H9 (cell line): ENCODE results near the gene COL4A4. TPM values are rescaled to one million over a fixed set of nuclear protein-coding genes. Genes with fewer than 3 reads are reported as not detected.
A peak's percentile ranks its signal among the peaks of the same experiment; 100 is the strongest.

Source experiments
- DNase-seq: peaks from one replicate; pipeline ENCODE4 v3.0.0-alpha.2; 2017
- H2AFZ ChIP-seq: one replicate; pipeline ENCODE4 v1.6.1; 2013; ENCODE audit warnings: mild to moderate bottlenecking, low read length, control low read depth, moderate library complexity
- H2AK5ac ChIP-seq: 2 replicates; pipeline ENCODE4 v1.6.1; 2013; ENCODE audit warnings: low read length, control low read depth, mixed read lengths; ENCODE audit not compliant: insufficient read length
- H2BK120ac ChIP-seq: one replicate; pipeline ENCODE4 v1.6.1; 2013; ENCODE audit warnings: low read depth, mild to moderate bottlenecking, low read length, control low read depth, inconsistent platforms; ENCODE audit not compliant: poor library complexity, severe bottlenecking
- H2BK12ac ChIP-seq: 2 replicates; pipeline ENCODE4 v1.6.1; 2013; ENCODE audit warnings: low read length, control low read depth, mixed read lengths, low read depth; ENCODE audit not compliant: insufficient read length
- H2BK15ac ChIP-seq: 2 replicates; pipeline ENCODE4 v1.6.1; 2013; ENCODE audit warnings: low read depth, low read length, control low read depth
- H2BK20ac ChIP-seq: one replicate; pipeline ENCODE4 v1.6.1; 2013; ENCODE audit warnings: low read depth, mild to moderate bottlenecking, low read length, control low read depth, inconsistent platforms; ENCODE audit not compliant: poor library complexity, severe bottlenecking
- H2BK5ac ChIP-seq: 2 replicates; pipeline ENCODE4 v1.6.1; 2013; ENCODE audit warnings: low read length, control low read depth, mixed read lengths; ENCODE audit not compliant: insufficient read length
- H3K14ac ChIP-seq: 2 replicates; pipeline ENCODE4 v1.6.1; 2013; ENCODE audit warnings: low read length, control low read depth; ENCODE audit not compliant: insufficient read depth
- H3K18ac ChIP-seq: 2 replicates; pipeline ENCODE4 v1.6.1; 2013; ENCODE audit warnings: low read depth, mild to moderate bottlenecking, mixed read lengths, low read length, control low read depth; ENCODE audit not compliant: insufficient read length
- H3K23ac ChIP-seq: 2 replicates; pipeline ENCODE4 v1.6.1; 2013; ENCODE audit warnings: low read length, control low read depth, mixed read lengths, low read depth; ENCODE audit not compliant: insufficient read length
- H3K23me2 ChIP-seq: 2 replicates; pipeline ENCODE4 v1.6.1; 2013; ENCODE audit warnings: low read depth, mild to moderate bottlenecking, mixed read lengths, low read length, control low read depth; ENCODE audit not compliant: insufficient read length, poor library complexity, severe bottlenecking
- H3K27ac ChIP-seq: 2 replicates; pipeline ENCODE4 v1.5.1; 2013; ENCODE audit warnings: low read length, control low read depth, mixed read lengths, low read depth; ENCODE audit not compliant: insufficient read length
- H3K27me3 ChIP-seq: 2 replicates; pipeline ENCODE4 v1.6.1; 2013; ENCODE audit warnings: low read length, control low read depth, inconsistent platforms; ENCODE audit not compliant: insufficient read depth
- H3K4ac ChIP-seq: 2 replicates; pipeline ENCODE4 v1.6.1; 2013; ENCODE audit warnings: low read depth, mild to moderate bottlenecking, control low read depth, inconsistent platforms, low read length, moderate library complexity
- H3K4me1 ChIP-seq: 2 replicates; pipeline ENCODE4 v1.6.1; 2013; ENCODE audit warnings: low read length, control low read depth, inconsistent platforms; ENCODE audit not compliant: insufficient read depth
- H3K4me2 ChIP-seq: 2 replicates; pipeline ENCODE4 v1.6.1; 2013; ENCODE audit warnings: low read length, control low read depth, mixed read lengths; ENCODE audit not compliant: insufficient read length, insufficient read depth
- H3K56ac ChIP-seq: 2 replicates; pipeline ENCODE4 v1.6.1; 2013; ENCODE audit warnings: low read depth, mild to moderate bottlenecking, mixed read lengths, low read length, control low read depth; ENCODE audit not compliant: insufficient read length
- H3K79me1 ChIP-seq: 2 replicates; pipeline ENCODE4 v1.6.1; 2013; ENCODE audit warnings: low read depth, mild to moderate bottlenecking, moderate library complexity, low read length, control low read depth, inconsistent platforms; ENCODE audit not compliant: insufficient read depth, poor library complexity, severe bottlenecking
- H3K79me2 ChIP-seq: 2 replicates; pipeline ENCODE4 v1.6.1; 2013; ENCODE audit warnings: low read length, control low read depth, inconsistent platforms; ENCODE audit not compliant: insufficient read depth
- H3K9ac ChIP-seq: 2 replicates; pipeline ENCODE4 v1.6.1; 2013; ENCODE audit warnings: low read length, control low read depth, mixed read lengths; ENCODE audit not compliant: insufficient read length; ENCODE audit errors: extremely low read depth
- H3K9me3 ChIP-seq: one replicate; pipeline ENCODE4 v1.6.1; 2013; ENCODE audit warnings: low read depth, low read length, inconsistent platforms; ENCODE audit not compliant: control insufficient read depth
- H3T11ph ChIP-seq: one replicate; pipeline ENCODE4 v1.6.1; 2013; ENCODE audit warnings: mild to moderate bottlenecking, low read length, control low read depth, inconsistent platforms
- H4K20me1 ChIP-seq: one replicate; pipeline ENCODE4 v1.6.1; 2013; ENCODE audit not compliant: control insufficient read depth, insufficient read length, insufficient read depth
- H4K5ac ChIP-seq: 2 replicates; pipeline ENCODE4 v1.6.1; 2013; ENCODE audit warnings: low read depth, mild to moderate bottlenecking, mixed read lengths, low read length, control low read depth; ENCODE audit not compliant: insufficient read length
- H4K8ac ChIP-seq: replicated peaks from 2 replicates; pipeline ENCODE4 v1.6.1; 2013; ENCODE audit warnings: low read length, control low read depth, mixed read lengths, low read depth; ENCODE audit not compliant: insufficient read length
- H4K91ac ChIP-seq: 2 replicates; pipeline ENCODE4 v1.6.1; 2013; ENCODE audit warnings: low read depth, mild to moderate bottlenecking, moderate library complexity, mixed read lengths, low read length, control low read depth; ENCODE audit not compliant: insufficient read length
- H3K27ac Mint-ChIP-seq, 3 experiments: 2 replicates in 2 of 3; 3 replicates in 1 of 3; pipeline ENCODE4 v1.8.0; 2020 to 2021; ENCODE audit warnings: mixed read lengths in 3 of 3, mild to moderate bottlenecking in 1 of 3, moderate library complexity in 1 of 3
- H3K27me3 Mint-ChIP-seq: 2 replicates; pipeline ENCODE4 v1.8.0; 2021; ENCODE audit warnings: low read depth, mild to moderate bottlenecking, moderate library complexity, mixed read lengths
- H3K36me3 Mint-ChIP-seq, 3 experiments: 2 replicates in 2 of 3; 3 replicates in 1 of 3; pipeline ENCODE4 v1.8.0; 2020 to 2021; ENCODE audit warnings: low read depth in 3 of 3, mixed read lengths in 3 of 3; ENCODE audit not compliant: insufficient read depth in 1 of 3
- H3K4me1 Mint-ChIP-seq, 2 experiments: 2 replicates each; pipeline ENCODE4 v1.8.0; 2020; ENCODE audit warnings: mixed read lengths in 2 of 2
- H3K4me3 Mint-ChIP-seq, 2 experiments: 2 replicates in 1 of 2; 3 replicates in 1 of 2; pipeline ENCODE4 v1.8.0; 2020 to 2021; ENCODE audit warnings: mild to moderate bottlenecking in 2 of 2, mixed read lengths in 2 of 2, moderate library complexity in 1 of 2
- H3K9me3 Mint-ChIP-seq, 2 experiments: 2 replicates in 1 of 2; 3 replicates in 1 of 2; pipeline ENCODE4 v1.8.0; 2020; ENCODE audit warnings: mild to moderate bottlenecking in 2 of 2, mixed read lengths in 2 of 2, moderate library complexity in 1 of 2
- WGBS: extraction: QIAGEN DNeasy Blood & Tissue Kit; methylation state at CpG from one replicate; pipeline ENCODE4 v1.1.7; 2013; ENCODE audit warnings: missing lambda C conversion rate, low lambda C conversion rate, mixed read lengths; ENCODE audit not compliant: insufficient read length; ENCODE audit errors: extremely low coverage; 5-methylcytosine and 5-hydroxymethylcytosine counted together
- total RNA-seq: library from RNA; stranded (reverse); gene quantifications from 2 replicates; pipeline ENCODE4 v1.2.1, GENCODE V29; 2021
- TF ChIP-seq, protein P1 (sequence below): fragments of 200-600 bp; sonication (generic); conservative IDR thresholded peaks from 3 replicates; pipeline ENCODE4 v1.8.0; 2021; ENCODE audit warnings: antibody characterized with exemption, mild to moderate bottlenecking

COL4A4 gene
- total RNA-seq, 1 experiment from 2014 or later = 0.92 TPM

DNA sequence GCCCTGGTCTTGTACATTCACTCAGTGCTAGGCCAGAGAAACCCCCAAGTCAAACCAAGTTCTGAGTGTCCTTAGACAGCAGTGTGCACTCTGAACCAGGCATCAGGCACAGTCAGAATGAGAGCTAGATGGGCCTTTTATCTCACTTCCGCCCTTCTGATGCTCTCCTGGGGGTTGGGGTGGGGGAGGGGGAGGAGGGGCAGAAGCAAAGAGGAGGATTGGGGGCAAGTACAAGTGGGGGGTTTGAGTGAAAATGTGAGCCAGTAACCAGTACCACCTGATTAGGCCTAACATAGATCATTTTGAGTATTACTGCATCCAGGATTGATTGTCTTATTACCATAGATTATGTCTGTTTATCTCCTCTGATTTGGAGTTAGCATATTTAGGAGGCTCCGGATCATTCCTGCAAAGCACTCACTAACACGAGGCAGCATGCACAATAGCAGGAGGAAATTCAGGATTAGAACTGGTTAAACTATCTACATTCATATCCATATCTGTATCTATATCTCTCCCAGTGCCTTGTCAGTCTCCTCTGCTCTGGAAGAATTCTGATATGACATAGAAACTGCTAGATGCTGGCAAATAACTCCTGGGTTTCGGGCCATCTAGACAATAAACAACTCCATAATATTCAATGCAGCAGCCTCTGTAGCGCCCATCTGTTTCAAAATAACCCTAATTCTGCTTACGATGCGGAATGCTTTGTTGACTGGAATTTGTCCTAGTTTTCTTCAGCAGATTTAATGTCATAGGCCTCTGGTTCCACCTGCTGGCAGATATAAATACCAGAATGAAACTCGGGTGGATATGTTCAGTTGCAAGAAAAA, 179.0 kb downstream of the COL4A4 start:
- H2BK12ac ChIP-seq = no peak overlapping the region
- H3K56ac ChIP-seq = no peak overlapping the region
- Mint-ChIP-seq H3K4me3 (no peak overlapping the region), H3K36me3 (no peaks in the 10 kb centered on the region), H3K9me3 (no peaks in the 10 kb centered on the region), H3K4me1 (peaks cover 11% of the 10 kb centered on the region in 2 experiments), H3K27ac (peak overlapping the region in 1 of 3 experiments; percentile 69; a peak in 1 of 7 replicates), H3K27me3 (no peaks in the 10 kb centered on the region)
- TF ChIP-seq, protein P1, sequence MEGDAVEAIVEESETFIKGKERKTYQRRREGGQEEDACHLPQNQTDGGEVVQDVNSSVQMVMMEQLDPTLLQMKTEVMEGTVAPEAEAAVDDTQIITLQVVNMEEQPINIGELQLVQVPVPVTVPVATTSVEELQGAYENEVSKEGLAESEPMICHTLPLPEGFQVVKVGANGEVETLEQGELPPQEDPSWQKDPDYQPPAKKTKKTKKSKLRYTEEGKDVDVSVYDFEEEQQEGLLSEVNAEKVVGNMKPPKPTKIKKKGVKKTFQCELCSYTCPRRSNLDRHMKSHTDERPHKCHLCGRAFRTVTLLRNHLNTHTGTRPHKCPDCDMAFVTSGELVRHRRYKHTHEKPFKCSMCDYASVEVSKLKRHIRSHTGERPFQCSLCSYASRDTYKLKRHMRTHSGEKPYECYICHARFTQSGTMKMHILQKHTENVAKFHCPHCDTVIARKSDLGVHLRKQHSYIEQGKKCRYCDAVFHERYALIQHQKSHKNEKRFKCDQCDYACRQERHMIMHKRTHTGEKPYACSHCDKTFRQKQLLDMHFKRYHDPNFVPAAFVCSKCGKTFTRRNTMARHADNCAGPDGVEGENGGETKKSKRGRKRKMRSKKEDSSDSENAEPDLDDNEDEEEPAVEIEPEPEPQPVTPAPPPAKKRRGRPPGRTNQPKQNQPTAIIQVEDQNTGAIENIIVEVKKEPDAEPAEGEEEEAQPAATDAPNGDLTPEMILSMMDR = peak; percentile 71
- H2BK5ac ChIP-seq = no peak overlapping the region
- no peak overlapping the region for H2AFZ ChIP-seq
- no peak overlapping the region for H3T11ph ChIP-seq
- H3K27me3 ChIP-seq = no peaks in the 10 kb centered on the region
- no peak overlapping the region for H4K91ac ChIP-seq
- no peaks in the 10 kb centered on the region for H3K9me3 ChIP-seq
- no peak overlapping the region for H2AK5ac ChIP-seq
- no peak overlapping the region for H3K4ac ChIP-seq
- H3K18ac ChIP-seq = no peak overlapping the region
- no peaks in the 10 kb centered on the region for H3K79me1 ChIP-seq
- H3K79me2 ChIP-seq = no peaks in the 10 kb centered on the region
- H3K23me2 ChIP-seq = no peaks in the 10 kb centered on the region
- DNase-seq = no peak
- no peak overlapping the region for H4K5ac ChIP-seq
- no peak overlapping the region for H3K14ac ChIP-seq
- no peak overlapping the region for H2BK120ac ChIP-seq
- no peaks in the 10 kb centered on the region for H4K20me1 ChIP-seq
- H2BK20ac ChIP-seq = no peak overlapping the region
- no peak overlapping the region for H3K27ac ChIP-seq
- H3K23ac ChIP-seq = no peak overlapping the region
- no peak overlapping the region for H2BK15ac ChIP-seq
- H3K4me2 ChIP-seq = no peak overlapping the region
- no peak overlapping the region for H3K9ac ChIP-seq
- WGBS = no CpG with 5 or more reads among the region's 8 CpGs
- H4K8ac ChIP-seq = no peak overlapping the region
- peaks cover 4% of the 10 kb centered on the region; the same call in 1 of the 2 replicates for H3K4me1 ChIP-seq
